Hypothalamus (tissue), 51 donors: ENCODE data around the gene TMEM154.

Source experiments
- DNase-seq, 51 donors: peaks; one replicate each; lab custom pipeline; 2025; lab: John Stamatoyannopoulos, UW

Gene TMEM154

GRCh38 chr4:152697284-152698088 is 17.7 kb upstream of the TMEM154 start:
- DNase-seq = no peak

- peak in 24 of 51 donors; percentile 0 to 58 (median 18) for DNase-seq
Measured at GRCh38 chr4:152696764-152697261, 17.0 kb upstream of the TMEM154 start.

DNA sequence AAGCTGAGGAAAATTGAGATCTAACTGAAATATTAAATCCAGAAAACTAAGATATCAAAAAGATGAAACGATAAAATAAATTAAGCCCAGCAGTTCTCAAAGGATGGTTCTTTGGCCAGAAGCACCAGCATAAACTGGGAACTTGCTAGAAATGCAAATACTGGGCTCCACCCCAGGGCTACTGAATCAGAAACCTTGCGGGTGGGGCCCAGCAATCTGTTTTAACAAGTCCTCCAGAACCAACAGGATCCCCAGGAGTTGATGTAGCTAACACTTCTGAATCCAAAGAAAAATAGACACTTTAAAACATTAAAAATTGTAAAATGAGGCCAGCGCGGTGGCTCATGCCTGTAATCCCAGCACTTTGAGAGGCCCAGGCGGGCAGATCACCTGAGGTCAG is 14.1 kb upstream of the TMEM154 start:
- no peak for DNase-seq

- DNase-seq = no peak
Measured at GRCh38 chr4:152691761-152692160, 12.0 kb upstream of the TMEM154 start.

DNA sequence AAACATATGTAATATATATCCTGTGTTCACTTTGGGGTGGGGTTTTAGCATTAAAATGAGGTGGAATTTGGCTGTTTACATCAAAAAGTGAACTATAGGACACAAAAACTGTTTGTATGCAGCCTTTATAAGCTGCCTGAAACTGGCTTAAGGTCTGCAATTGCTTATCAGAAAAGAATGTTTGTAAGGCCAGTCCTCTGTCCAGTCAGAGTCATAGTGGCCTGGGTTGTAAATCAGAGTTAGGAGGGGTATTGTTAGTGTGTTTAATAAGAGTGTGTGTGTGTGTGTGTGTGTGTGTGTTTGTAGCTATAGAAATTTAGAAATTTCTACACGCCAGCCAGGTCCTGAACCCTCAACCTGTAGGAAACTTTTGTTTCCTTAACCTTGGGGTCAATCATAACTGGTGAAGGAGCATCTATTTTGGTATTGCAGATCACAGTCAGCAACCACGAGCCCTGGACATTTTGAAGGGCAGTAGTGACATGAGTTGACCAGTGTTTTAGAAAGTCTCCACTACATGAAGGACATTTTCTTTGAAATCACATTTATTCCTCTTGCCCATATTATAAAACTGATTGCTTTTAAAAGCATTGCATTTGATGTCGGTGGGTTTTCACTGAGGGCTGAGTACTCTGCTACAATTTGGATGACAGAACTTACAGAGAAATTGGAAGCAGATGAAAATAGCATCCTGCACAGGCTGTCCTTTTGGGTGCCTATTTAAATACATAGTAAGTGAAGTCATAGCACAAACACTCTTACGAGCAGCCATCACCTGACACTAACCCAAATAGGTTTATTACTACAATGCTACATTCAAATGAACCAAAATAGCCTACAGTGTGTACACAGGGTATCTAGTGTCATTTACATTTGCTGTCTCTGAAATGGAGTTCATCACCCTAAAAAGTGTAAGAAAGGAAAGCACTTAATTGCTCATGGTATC is 11.2 kb upstream of the TMEM154 start:
- no peak for DNase-seq

DNA sequence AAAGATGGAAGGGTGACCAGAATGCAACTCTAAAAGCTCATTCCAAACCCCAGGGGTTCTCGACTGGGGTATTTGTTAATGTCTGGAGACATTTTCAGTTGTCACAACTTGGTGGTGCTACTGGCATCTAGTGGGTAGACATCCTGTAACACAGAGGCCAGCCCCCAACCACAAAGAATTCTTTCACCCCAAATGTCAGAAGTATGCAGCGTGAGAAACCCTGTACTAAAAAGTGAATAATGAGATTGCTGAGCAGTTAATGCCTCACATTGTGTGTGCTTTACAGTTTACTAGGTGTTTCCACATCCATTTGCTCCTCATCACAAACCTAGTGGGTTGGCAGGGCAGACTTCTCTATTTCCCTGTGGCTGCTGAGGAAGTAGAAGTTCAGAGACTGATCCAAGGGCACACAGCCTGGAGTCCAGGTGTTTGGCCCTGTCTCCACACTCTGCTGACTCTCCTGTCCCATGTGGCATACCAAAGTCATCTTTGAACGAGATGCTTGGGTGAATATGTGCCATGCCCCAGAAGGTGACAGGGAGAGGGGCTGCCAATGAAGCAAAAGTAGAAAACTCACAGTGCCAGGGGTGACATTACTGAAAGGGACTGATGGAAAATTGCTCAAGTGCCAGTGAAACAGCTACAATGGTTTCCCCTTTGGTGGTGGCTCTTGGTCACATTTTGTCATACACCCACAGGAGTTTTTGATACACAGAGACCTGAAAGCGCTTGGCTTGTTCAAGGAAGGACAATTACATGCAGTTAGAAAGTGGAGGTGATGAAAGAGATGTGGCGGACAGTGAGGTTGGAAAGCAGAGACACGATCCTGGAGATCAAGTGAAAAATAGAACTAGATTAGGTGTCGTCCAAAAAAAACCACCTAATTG is 10.1 kb upstream of the TMEM154 start:
- DNase-seq = no peak

- DNase-seq = no peak
Measured at GRCh38 chr4:152687974-152688599, 8.3 kb upstream of the TMEM154 start.

DNA sequence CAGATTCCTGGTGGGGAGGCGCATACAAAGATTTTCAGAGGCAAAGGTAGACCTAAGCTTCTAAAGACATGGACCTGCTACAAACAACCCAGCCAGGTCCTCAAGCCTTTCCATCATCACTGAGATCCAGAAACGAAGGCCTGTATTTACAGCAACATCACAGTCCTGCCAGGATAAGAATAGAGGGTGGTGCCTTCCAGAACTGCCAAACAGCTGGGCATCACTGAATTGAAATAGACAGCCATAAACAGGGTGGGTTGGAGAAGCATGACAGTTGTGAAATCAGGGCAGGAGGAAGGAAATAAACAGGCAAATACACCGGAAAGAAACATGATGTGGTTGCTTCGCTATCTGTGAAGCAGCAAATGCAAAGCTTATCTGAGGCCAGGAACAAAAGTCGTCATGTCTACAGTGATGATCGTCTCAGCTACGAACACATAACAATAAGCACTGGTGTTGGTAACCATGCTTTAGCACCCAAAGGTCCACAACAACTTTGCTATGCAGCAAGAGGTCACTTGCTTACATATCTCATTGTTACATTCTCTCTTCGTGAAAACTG is 6.7 kb upstream of the TMEM154 start:
- no peak for DNase-seq

DNA sequence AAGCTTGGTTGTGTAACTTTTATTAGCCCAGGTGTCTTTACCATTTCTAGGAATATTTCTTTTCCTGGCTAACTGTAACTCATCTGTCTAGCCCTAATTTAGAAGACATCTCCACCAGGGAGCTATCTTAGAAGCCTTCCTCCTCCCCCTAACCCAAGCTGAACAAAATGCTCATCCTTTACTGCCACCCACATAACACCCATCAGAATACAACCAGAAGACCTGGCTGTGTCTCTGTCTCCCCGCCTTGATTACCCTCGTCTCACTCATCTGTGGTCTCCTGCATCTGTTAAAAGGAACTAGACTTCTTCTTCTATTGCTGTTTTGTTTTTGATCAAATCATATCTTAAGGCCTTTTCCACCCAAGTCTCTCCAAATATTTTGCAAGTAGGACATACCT is 4.8 kb upstream of the TMEM154 start:
- no peak for DNase-seq

DNA sequence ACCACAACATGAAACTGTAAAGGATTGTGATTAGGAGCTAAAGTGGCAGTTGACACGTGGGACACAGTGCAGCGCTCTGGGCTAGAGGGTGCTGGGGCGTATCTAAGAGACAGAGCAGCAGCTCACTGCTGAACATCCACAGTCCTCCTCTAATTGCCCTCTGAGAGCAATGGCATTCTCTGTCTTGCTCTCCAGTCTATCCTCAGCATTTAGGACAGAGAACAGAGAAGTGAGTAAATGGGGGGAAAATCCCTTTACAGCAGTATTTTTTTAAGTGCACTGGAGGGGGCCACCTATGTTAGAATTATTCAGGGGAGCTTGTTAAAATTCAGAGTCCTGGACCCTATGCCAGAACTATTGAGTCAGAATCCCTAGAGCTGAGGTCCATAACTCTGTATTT is 4.2 kb upstream of the TMEM154 start:
- no peak for DNase-seq

- no peak for DNase-seq
Measured at GRCh38 chr4:152682143-152682941, 2.5 kb upstream of the TMEM154 start.

GRCh38 chr4:152680988-152681603 is 1.3 kb upstream of the TMEM154 start:
- DNase-seq = no peak

DNA sequence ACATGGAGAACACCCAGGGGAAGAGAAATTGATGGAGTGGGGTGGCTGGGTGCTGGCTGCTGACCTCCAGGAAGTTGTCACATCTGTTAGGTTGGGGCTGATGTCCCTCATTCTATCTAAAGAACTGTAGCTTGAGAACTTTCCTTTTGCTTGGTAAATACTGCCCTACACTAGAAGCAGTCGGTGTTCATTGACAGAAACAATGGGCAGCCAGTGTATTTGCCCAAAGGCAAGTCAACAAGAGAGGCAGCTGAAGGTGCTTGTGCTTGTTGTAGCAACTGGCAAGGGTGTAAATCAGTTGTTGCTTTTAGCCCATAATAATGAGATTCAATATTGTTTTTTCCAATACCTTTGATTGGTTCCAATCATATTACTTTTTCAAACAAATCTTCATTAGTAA is 956 bp downstream of the TMEM154 start:
- no peak for DNase-seq

- DNase-seq = no peak
Measured at GRCh38 chr4:152677117-152677516, 2.7 kb downstream of the TMEM154 start.

- no peak for DNase-seq
Measured at GRCh38 chr4:152676052-152676854, 3.5 kb downstream of the TMEM154 start.

DNA sequence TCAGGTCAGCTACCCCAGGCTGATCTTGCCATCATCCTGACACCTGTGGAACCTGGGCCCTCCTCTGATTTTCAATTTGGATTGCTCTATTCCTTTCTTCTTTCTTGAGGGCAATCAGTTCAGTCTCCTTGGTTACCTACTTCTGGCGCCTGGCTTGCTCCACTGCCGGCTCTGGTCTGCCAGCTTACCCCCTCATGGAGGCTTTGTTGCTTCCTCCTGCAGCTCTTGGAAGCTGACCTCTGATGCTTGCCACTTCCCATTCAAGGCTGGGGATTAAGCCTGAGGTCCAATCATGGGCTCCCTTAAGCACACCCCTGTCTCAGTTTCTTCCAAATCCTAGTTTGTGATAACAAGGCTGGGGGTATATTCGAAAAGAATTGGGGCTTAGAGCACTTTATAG is 5.4 kb downstream of the TMEM154 start:
- no peak for DNase-seq

- DNase-seq = no peak
Measured at GRCh38 chr4:152673489-152673888, 6.3 kb downstream of the TMEM154 start.
